Keratinocyte (primary cell): ENCODE results near the gene ANKZF1. TPM values are rescaled to one million over a fixed set of nuclear protein-coding genes. Genes with fewer than 3 reads are reported as not detected.

ENCODE experiments used
- DNase-seq: peaks from one replicate; pipeline ENCODE4 v3.0.0-alpha.2; 2011; ENCODE audit warnings: low read depth, missing footprints, low spot score
- FAIRE-seq: peaks from 2 replicates; lab custom pipeline; 2011; peaks lifted over from hg19 to GRCh38; lab: Jason Lieb, UNC
- H2AFZ ChIP-seq: 2 replicates; pipeline ENCODE4 v1.6.0; 2012; ENCODE audit warnings: low read length, control low read depth, inconsistent platforms; ENCODE audit not compliant: control insufficient read depth
- H3K27ac ChIP-seq: 2 replicates; pipeline ENCODE4 v1.5.1; 2011; ENCODE audit warnings: low read length; ENCODE audit not compliant: control insufficient read depth, insufficient read depth
- H3K27me3 ChIP-seq: 3 replicates; pipeline ENCODE4 v1.6.0; 2011; ENCODE audit warnings: low read length; ENCODE audit not compliant: control insufficient read depth, insufficient read depth; ENCODE audit errors: extremely low read depth
- H3K36me3 ChIP-seq, 2 experiments: 2 replicates in 1 of 2; 3 replicates in 1 of 2; pipeline ENCODE4 v1.5.1; 2011; ENCODE audit warnings: low read length in 2 of 2, mild to moderate bottlenecking in 1 of 2; ENCODE audit not compliant: control insufficient read depth in 2 of 2, insufficient read depth in 2 of 2; ENCODE audit errors: extremely low read depth in 1 of 2
- H3K4me1 ChIP-seq: 3 replicates; pipeline ENCODE4 v1.5.1; 2011; ENCODE audit warnings: low read length; ENCODE audit not compliant: control insufficient read depth, insufficient read depth; ENCODE audit errors: extremely low read depth
- H3K4me2 ChIP-seq: 3 replicates; pipeline ENCODE4 v1.6.0; 2011; ENCODE audit warnings: low read depth, low read length; ENCODE audit not compliant: control insufficient read depth, insufficient read depth; ENCODE audit errors: extremely low read depth
- H3K4me3 ChIP-seq, 3 experiments: fragments of 200-600 bp in 1 of 3; sonication (generic) in 1 of 3; 2 replicates in 2 of 3; 3 replicates in 1 of 3; pipeline ENCODE4 v1.5.1; 2011 to 2016; ENCODE audit warnings: low read length in 3 of 3, mild to moderate bottlenecking in 3 of 3, control low read depth in 2 of 3, inconsistent platforms in 1 of 3, low read depth in 1 of 3, mixed read lengths in 1 of 3, mixed run types in 1 of 3, moderate library complexity in 1 of 3; ENCODE audit not compliant: control insufficient read depth in 2 of 3, insufficient read depth in 2 of 3; ENCODE audit errors: extremely low read depth in 1 of 3
- H3K79me2 ChIP-seq: 2 replicates; pipeline ENCODE4 v1.6.0; 2012; ENCODE audit warnings: low read length; ENCODE audit not compliant: control insufficient read depth, insufficient read depth
- H3K9ac ChIP-seq: 3 replicates; pipeline ENCODE4 v1.6.0; 2011; ENCODE audit warnings: low read length; ENCODE audit not compliant: control insufficient read depth, insufficient read depth; ENCODE audit errors: extremely low read depth
- H3K9me1 ChIP-seq: 3 replicates; pipeline ENCODE4 v1.6.0; 2011; ENCODE audit warnings: low read length; ENCODE audit not compliant: control insufficient read depth, insufficient read depth; ENCODE audit errors: extremely low read depth
- H3K9me3 ChIP-seq: 2 replicates; pipeline ENCODE4 v1.5.1; 2012; ENCODE audit warnings: low read depth, low read length; ENCODE audit not compliant: control insufficient read depth
- H4K20me1 ChIP-seq: 3 replicates; pipeline ENCODE4 v1.6.0; 2011; ENCODE audit warnings: low read length; ENCODE audit not compliant: control insufficient read depth, insufficient read depth; ENCODE audit errors: extremely low read depth
- EZH2 ChIP-seq: IDR thresholded peaks from one replicate; pipeline ENCODE4 v1.6.1; 2012; ENCODE audit warnings: inconsistent platforms, mild to moderate bottlenecking, low read length, moderate library complexity
- dilution Hi-C: fragments of 300-500 bp; cut with MboI; formaldehyde crosslinking; loops from one replicate; pipeline ENCODE4 v1.7.0; 2020; ENCODE audit warnings: low sequenced_read_pairs; ENCODE audit not compliant: extremely low pct_ligation_motif_present
- polyA plus RNA-seq, 5 experiments: library from polyadenylated mRNA; depleted of rRNA in 3 of 5; stranded (reverse) in 3 of 5; stranded (forward) in 1 of 5; unstranded in 1 of 5; fragments of >200 nt; gene quantifications; 1 replicate in 1 of 5; 2 replicates in 3 of 5; 3 replicates in 1 of 5; pipeline versions ENCODE4 v1.2.1 to v1.2.3, GENCODE V29; 2011 to 2012; ENCODE audit warnings: missing spikeins in 2 of 5, low read depth in 1 of 5, low replicate concordance in 1 of 5
- TF ChIP-seq, protein P1 (sequence below), 3 experiments: IDR thresholded peaks in 1 of 3; conservative IDR thresholded peaks in 1 of 3; optimal IDR thresholded peaks in 1 of 3; 2 replicates in 2 of 3; 3 replicates in 1 of 3; pipeline versions ENCODE3 to v1.5.1; 2011; ENCODE audit warnings: low read length in 3 of 3, mild to moderate bottlenecking in 3 of 3, moderate library complexity in 2 of 3, control low read depth in 1 of 3, inconsistent platforms in 1 of 3; ENCODE audit not compliant: insufficient read depth in 2 of 3; ENCODE audit errors: extremely low read depth in 1 of 3

Gene ANKZF1
- polyA plus RNA-seq, 1 donor (not counting 4 experiments of a cell fraction or from before 2014, with no cell fraction given), result 35.1 TPM

DNA sequence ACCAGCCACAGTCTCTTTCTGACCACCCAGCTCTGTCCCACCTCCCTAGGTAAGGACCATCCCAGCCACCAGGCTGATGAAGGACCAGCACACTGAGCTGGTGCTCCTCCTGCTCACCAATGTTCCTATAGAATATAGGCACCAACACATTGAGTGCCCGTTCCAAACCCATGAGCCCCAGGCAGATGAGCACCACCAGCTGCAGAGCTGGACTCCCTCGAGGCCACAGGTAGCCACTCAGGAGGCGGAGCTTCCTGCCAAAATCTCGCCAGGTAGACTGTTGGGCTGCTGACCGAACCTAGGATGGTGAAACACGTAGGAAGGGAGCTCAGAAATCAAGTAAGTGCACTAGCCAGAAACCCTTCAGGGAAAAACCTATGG lies 13.1 kb upstream of the ANKZF1 start:
- Histone ChIP-seq H4K20me1 (no peaks in the 10 kb centered on the region), H3K36me3 (peaks cover 13 to 37% of the 10 kb centered on the region in 2 experiments), H3K79me2 (no peaks in the 10 kb centered on the region), H2AFZ (no peak overlapping the region), H3K27ac (no peak overlapping the region), H3K4me3 (no peak overlapping the region), H3K9me3 (no peaks in the 10 kb centered on the region), H3K27me3 (no peaks in the 10 kb centered on the region), H3K4me2 (no peak overlapping the region), H3K4me1 (peaks cover 18% of the 10 kb centered on the region), H3K9me1 (no peaks in the 10 kb centered on the region), H3K9ac (no peak overlapping the region)
- dilution Hi-C loops, result no loop called here
- DNase-seq (no peak), FAIRE-seq (no peak)
- TF ChIP-seq, protein P1, sequence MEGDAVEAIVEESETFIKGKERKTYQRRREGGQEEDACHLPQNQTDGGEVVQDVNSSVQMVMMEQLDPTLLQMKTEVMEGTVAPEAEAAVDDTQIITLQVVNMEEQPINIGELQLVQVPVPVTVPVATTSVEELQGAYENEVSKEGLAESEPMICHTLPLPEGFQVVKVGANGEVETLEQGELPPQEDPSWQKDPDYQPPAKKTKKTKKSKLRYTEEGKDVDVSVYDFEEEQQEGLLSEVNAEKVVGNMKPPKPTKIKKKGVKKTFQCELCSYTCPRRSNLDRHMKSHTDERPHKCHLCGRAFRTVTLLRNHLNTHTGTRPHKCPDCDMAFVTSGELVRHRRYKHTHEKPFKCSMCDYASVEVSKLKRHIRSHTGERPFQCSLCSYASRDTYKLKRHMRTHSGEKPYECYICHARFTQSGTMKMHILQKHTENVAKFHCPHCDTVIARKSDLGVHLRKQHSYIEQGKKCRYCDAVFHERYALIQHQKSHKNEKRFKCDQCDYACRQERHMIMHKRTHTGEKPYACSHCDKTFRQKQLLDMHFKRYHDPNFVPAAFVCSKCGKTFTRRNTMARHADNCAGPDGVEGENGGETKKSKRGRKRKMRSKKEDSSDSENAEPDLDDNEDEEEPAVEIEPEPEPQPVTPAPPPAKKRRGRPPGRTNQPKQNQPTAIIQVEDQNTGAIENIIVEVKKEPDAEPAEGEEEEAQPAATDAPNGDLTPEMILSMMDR (optimal IDR thresholded peaks at IDR 0.05 in 1 of 3, IDR thresholded peaks at IDR 0.05 in 1 of 3, conservative IDR thresholded peaks at IDR 0.05 in 1 of 3; ENCODE audit: extremely low read depth in 1 of 3, insufficient read depth in 2 of 3, low read length in 3 of 3), result no peak
- TF ChIP-seq EZH2, result no peak

GRCh38 chr2:219218217-219218731 lies 11.3 kb upstream of the ANKZF1 start:
- H3K36me3 ChIP-seq, result peaks cover 19 to 36% of the 10 kb centered on the region in 2 experiments
- no peaks in the 10 kb centered on the region for H3K9me1 ChIP-seq
- no peak for TF ChIP-seq EZH2
- TF ChIP-seq, protein P1 (optimal IDR thresholded peaks at IDR 0.05 in 1 of 3, IDR thresholded peaks at IDR 0.05 in 1 of 3, conservative IDR thresholded peaks at IDR 0.05 in 1 of 3; ENCODE audit: extremely low read depth in 1 of 3, insufficient read depth in 2 of 3, low read length in 3 of 3), result no peak
- DNase-seq (no peak), FAIRE-seq (no peak)
- H3K4me3 ChIP-seq, result peak overlapping the region; percentile 25 to 69 (median 55)
- peak overlapping the region; percentile 26 for H2AFZ ChIP-seq
- no peaks in the 10 kb centered on the region for H4K20me1 ChIP-seq
- no peaks in the 10 kb centered on the region for H3K9me3 ChIP-seq
- H3K27me3 ChIP-seq, result no peaks in the 10 kb centered on the region
- peak overlapping the region; percentile 54 for H3K27ac ChIP-seq
- H3K79me2 ChIP-seq, result no peaks in the 10 kb centered on the region
- H3K9ac ChIP-seq, result peak overlapping the region; percentile 59
- H3K4me2 ChIP-seq, result peak overlapping the region; percentile 81
- dilution Hi-C loops, result no loop called here
- H3K4me1 ChIP-seq, result peaks cover 18% of the 10 kb centered on the region
